Measurements from ENCODE around the gene LYL1. TPM values are rescaled to one million over a fixed set of nuclear protein-coding genes. Genes with fewer than 3 reads are reported as not detected.

Gene LYL1
- total and polyA plus RNA-seq, 2 donors (not counting 3 experiments of a cell fraction or from before 2014, with no cell fraction given), result 74.4 to 87.3 TPM

DNA sequence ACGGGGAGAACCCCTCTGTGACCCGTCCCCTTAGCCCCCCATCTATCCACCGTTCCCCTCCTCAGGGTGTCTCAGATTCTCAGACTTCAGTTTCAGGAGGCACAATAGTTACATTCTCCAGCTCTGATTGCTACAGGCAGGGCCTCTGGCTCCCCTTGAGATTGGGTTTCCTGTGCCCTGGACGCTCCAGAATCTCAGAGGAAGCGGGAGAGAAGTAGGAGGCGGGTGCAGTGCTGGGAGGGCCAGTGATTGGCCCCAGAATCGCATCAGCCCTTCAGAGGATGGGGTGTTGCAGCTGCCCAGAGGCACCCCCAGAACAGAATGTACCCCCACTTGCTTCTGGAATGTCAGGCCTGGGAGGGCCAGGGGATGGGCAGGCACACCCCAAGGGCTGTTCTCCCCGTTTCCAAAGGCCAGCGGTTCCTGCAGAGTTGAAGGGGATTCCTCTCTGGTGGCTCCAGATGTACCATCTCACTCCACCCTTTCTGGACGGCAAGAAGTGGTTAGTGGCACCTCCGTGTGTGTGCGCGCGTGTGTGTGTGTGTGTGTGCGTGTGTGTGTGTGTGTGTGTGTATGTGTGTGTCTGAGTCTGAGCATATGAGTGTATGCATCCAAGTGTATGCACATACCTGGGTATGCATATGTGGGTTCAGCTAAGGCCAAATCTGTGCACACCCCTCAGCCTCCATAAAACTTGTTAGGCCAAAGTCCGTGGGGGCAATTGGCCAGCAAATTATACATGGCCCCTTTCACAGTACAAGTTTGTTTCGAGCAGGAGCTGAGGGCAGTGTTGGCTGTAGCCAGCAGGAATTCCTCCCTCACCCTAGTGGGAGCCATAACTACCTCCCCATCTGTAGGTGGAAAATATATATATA is 35.5 kb downstream of the LYL1 start:
- Histone ChIP-seq H3K36me3 (ENCODE audit: control insufficient read depth in 2 of 2, extremely low read depth in 1 of 2, insufficient read depth in 2 of 2, low read length in 2 of 2) (no peaks in the 10 kb centered on the region), H3K9me1 (replicated peaks; ENCODE audit: control insufficient read depth, extremely low read depth, insufficient read depth, low read length) (no peaks in the 10 kb centered on the region), H3K4me1 (ENCODE audit: control insufficient read depth, extremely low read depth, insufficient read depth, low read length) (no peaks in the 10 kb centered on the region), H3K4me2 (ENCODE audit: insufficient read depth, low read length) (no peak overlapping the region), H3K79me2 (ENCODE audit: control insufficient read depth, insufficient read depth, low read length) (no peaks in the 10 kb centered on the region), H4K20me1 (replicated peaks; ENCODE audit: control insufficient read depth, extremely low read depth, insufficient read depth, low read length) (no peaks in the 10 kb centered on the region), H3K9ac (replicated peaks; ENCODE audit: extremely low read depth, insufficient read depth, low read length) (no peak overlapping the region), H3K9me3 (replicated peaks; ENCODE audit: control insufficient read depth, insufficient read depth, low read length) (no peaks in the 10 kb centered on the region), H3K27ac (ENCODE audit: insufficient read depth, low read depth, low read length) (no peak overlapping the region), H2AFZ (ENCODE audit: low read depth, low read length) (no peak overlapping the region), H3K4me3 (replicated peaks in 1 of 3; ENCODE audit: insufficient read depth in 1 of 3, low read depth in 1 of 3, low read length in 3 of 3) (no peak overlapping the region), H3K27me3 (ENCODE audit: control insufficient read depth in 2 of 2, insufficient read depth in 2 of 2, low read length in 2 of 2) (no peaks in the 10 kb centered on the region)
- FAIRE-seq (no peak), DNase-seq (ENCODE audit: low read depth, low spot score) (no peak)
- dilution Hi-C loops (cut with MboI; ENCODE audit: extremely low pct_ligation_motif_present, low sequenced_read_pairs), result no loop called here
- ChIA-PET CTCF (interaction anchor here (0.6 to 6.2 kb wide), 6 partner anchors 27 to 102 kb away, joined by 3 to 32 read pairs (median 8); no protein-coding TSS in a partner anchor), POLR2A (no interaction called here)
- no peak for TF ChIP-seq MYC (IDR thresholded peaks at IDR 0.05; ENCODE audit: low read depth, low read length)
- BruUV-seq (replicated peaks), result no TSS peak
- intact Hi-C loops (cut with micrococcal nuclease), result no loop called here

- dilution Hi-C loops (cut with MboI; ENCODE audit: extremely low pct_ligation_motif_present, low sequenced_read_pairs), result no loop called here
- no peaks in the 10 kb centered on the region for H3K79me2 ChIP-seq (ENCODE audit: control insufficient read depth, insufficient read depth, low read length)
Observed at GRCh38 chr19:13066226-13066625, 36.4 kb downstream of the LYL1 start.

More at GRCh38 chr19:13066226-13066625, 36.4 kb downstream of the LYL1 start:
- no peak overlapping the region for H3K9ac ChIP-seq (replicated peaks; ENCODE audit: extremely low read depth, insufficient read depth, low read length)
- no peak overlapping the region for H3K4me3 ChIP-seq (replicated peaks in 1 of 3; ENCODE audit: insufficient read depth in 1 of 3, low read depth in 1 of 3, low read length in 3 of 3)
- FAIRE-seq (no peak), DNase-seq (ENCODE audit: low read depth, low spot score) (no peak)
- no peaks in the 10 kb centered on the region for H3K9me1 ChIP-seq (replicated peaks; ENCODE audit: control insufficient read depth, extremely low read depth, insufficient read depth, low read length)
- ChIA-PET POLR2A (no interaction called here), CTCF (interaction anchor here (1.3 to 6.2 kb wide), 2 partner anchors 89 to 101 kb away, joined by 3 to 32 read pairs; no protein-coding TSS in a partner anchor)
- intact Hi-C loops (cut with micrococcal nuclease), result no loop called here
- no peaks in the 10 kb centered on the region for H4K20me1 ChIP-seq (replicated peaks; ENCODE audit: control insufficient read depth, extremely low read depth, insufficient read depth, low read length)
- H3K4me2 ChIP-seq (ENCODE audit: insufficient read depth, low read length), result no peak overlapping the region
- peaks cover 2% of the 10 kb centered on the region for H3K4me1 ChIP-seq (ENCODE audit: control insufficient read depth, extremely low read depth, insufficient read depth, low read length)
- no peak for TF ChIP-seq MYC (IDR thresholded peaks at IDR 0.05; ENCODE audit: low read depth, low read length)
- TF ChIP-seq JUN (IDR thresholded peaks at IDR 0.05; ENCODE audit: borderline replicate concordance, insufficient read depth, insufficient read length, low read depth), result no peak
- no peak for TF ChIP-seq POLR2AphosphoS5 (IDR thresholded peaks at IDR 0.05; ENCODE audit: insufficient read depth, low read depth, low read length)
- TF ChIP-seq EZH2 (IDR thresholded peaks at IDR 0.05; ENCODE audit: borderline replicate concordance, low read depth, low read length, severe bottlenecking), result no peak
- TF ChIP-seq, protein P1, sequence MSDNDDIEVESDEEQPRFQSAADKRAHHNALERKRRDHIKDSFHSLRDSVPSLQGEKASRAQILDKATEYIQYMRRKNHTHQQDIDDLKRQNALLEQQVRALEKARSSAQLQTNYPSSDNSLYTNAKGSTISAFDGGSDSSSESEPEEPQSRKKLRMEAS (IDR thresholded peaks at IDR 0.05; ENCODE audit: insufficient read depth, insufficient read length), result no peak
- no TSS peak for BruUV-seq (replicated peaks)
- H2AFZ ChIP-seq (ENCODE audit: low read depth, low read length), result no peak overlapping the region
- no peaks in the 10 kb centered on the region for H3K9me3 ChIP-seq (replicated peaks; ENCODE audit: control insufficient read depth, insufficient read depth, low read length)
- no peaks in the 10 kb centered on the region for H3K27me3 ChIP-seq (ENCODE audit: control insufficient read depth in 2 of 2, insufficient read depth in 2 of 2, low read length in 2 of 2)
- no peaks in the 10 kb centered on the region for H3K36me3 ChIP-seq (ENCODE audit: control insufficient read depth in 2 of 2, extremely low read depth in 1 of 2, insufficient read depth in 2 of 2, low read length in 2 of 2)
- no peak overlapping the region for H3K27ac ChIP-seq (ENCODE audit: insufficient read depth, low read depth, low read length)

Measured in endothelial cell of umbilical vein (primary cell).